Ectodermal cell (in vitro differentiated cells): ENCODE measurements around the gene UBE4A. TPM values are rescaled to one million over a fixed set of nuclear protein-coding genes. Genes with fewer than 3 reads are reported as not detected.

Experiments used
- H3K27ac ChIP-seq: 2 replicates; pipeline ENCODE4 v1.7.0; 2013; ENCODE audit warnings: mild to moderate bottlenecking, low read depth, low read length; ENCODE audit not compliant: insufficient read depth, poor library complexity, severe bottlenecking
- H3K27me3 ChIP-seq: 2 replicates; pipeline ENCODE4 v1.7.0; 2013; ENCODE audit warnings: mild to moderate bottlenecking, low read length; ENCODE audit not compliant: insufficient read depth, control insufficient read depth, poor library complexity, severe bottlenecking
- H3K36me3 ChIP-seq: one replicate; pipeline ENCODE4 v1.7.0; 2013; ENCODE audit warnings: low read length; ENCODE audit not compliant: control insufficient read depth, insufficient read depth
- H3K4me1 ChIP-seq: one replicate; pipeline ENCODE4 v1.7.0; 2013; ENCODE audit warnings: low read length; ENCODE audit not compliant: control insufficient read depth, insufficient read depth
- H3K4me3 ChIP-seq: 2 replicates; pipeline ENCODE4 v1.7.0; 2013; ENCODE audit warnings: low read depth, low read length, control low read depth; ENCODE audit not compliant: insufficient read depth
- H3K9me3 ChIP-seq: 2 replicates; pipeline ENCODE4 v1.7.0; 2013; ENCODE audit warnings: mild to moderate bottlenecking, low read length, moderate library complexity; ENCODE audit not compliant: control insufficient read depth
- WGBS, 2 experiments: methylation state at CpG; one replicate each; pipeline ENCODE4 v1.1.7; 2013; ENCODE audit warnings: missing lambda C conversion rate in 2 of 2; 5-methylcytosine and 5-hydroxymethylcytosine counted together
- polyA plus RNA-seq, 4 experiments: library from polyadenylated mRNA; stranded (reverse); fragments of 50-300 nt; gene quantifications; one replicate each; pipeline ENCODE4 v1.2.3, GENCODE V29; 2013

The UBE4A gene, protein sequence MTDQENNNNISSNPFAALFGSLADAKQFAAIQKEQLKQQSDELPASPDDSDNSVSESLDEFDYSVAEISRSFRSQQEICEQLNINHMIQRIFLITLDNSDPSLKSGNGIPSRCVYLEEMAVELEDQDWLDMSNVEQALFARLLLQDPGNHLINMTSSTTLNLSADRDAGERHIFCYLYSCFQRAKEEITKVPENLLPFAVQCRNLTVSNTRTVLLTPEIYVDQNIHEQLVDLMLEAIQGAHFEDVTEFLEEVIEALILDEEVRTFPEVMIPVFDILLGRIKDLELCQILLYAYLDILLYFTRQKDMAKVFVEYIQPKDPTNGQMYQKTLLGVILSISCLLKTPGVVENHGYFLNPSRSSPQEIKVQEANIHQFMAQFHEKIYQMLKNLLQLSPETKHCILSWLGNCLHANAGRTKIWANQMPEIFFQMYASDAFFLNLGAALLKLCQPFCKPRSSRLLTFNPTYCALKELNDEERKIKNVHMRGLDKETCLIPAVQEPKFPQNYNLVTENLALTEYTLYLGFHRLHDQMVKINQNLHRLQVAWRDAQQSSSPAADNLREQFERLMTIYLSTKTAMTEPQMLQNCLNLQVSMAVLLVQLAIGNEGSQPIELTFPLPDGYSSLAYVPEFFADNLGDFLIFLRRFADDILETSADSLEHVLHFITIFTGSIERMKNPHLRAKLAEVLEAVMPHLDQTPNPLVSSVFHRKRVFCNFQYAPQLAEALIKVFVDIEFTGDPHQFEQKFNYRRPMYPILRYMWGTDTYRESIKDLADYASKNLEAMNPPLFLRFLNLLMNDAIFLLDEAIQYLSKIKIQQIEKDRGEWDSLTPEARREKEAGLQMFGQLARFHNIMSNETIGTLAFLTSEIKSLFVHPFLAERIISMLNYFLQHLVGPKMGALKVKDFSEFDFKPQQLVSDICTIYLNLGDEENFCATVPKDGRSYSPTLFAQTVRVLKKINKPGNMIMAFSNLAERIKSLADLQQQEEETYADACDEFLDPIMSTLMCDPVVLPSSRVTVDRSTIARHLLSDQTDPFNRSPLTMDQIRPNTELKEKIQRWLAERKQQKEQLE
- 31.3 TPM for polyA plus RNA-seq (2013, experiment 1 of 4)
- polyA plus RNA-seq (2013, experiment 2 of 4): 35.5 TPM
- 24.7 TPM for polyA plus RNA-seq (2013, experiment 3 of 4)
- polyA plus RNA-seq (2013, experiment 4 of 4): 27.5 TPM

GRCh38 chr11:118359295-118359958 lies at the start of gene UBE4A:
Gene UBE4A (plus strand): TSS chr11:118359600. CDS start chr11:118365081, 5,481 bp downstream.
- H3K9me3 ChIP-seq: no peaks in the 10 kb centered on the region
- no peaks in the 10 kb centered on the region for H3K36me3 ChIP-seq
- peaks cover 18% of the 10 kb centered on the region for H3K27me3 ChIP-seq
- no peak within 1 kb of the TSS for H3K27ac ChIP-seq
- peaks cover 7% of the 10 kb centered on the region for H3K4me1 ChIP-seq
- peak within 1 kb of the TSS; percentile 96 for H3K4me3 ChIP-seq
- 10 to 11% methylated on average over 33 of the region's 33 CpGs for whole genome bisulfite sequencing, 2 experiments

GRCh38 chr11:118310271-118310670 lies 49.1 kb upstream of the UBE4A start:
- no peak overlapping the region for H3K4me3 ChIP-seq
- no peaks in the 10 kb centered on the region for H3K27me3 ChIP-seq
- no peaks in the 10 kb centered on the region for H3K9me3 ChIP-seq
- no peaks in the 10 kb centered on the region for H3K36me3 ChIP-seq
- H3K27ac ChIP-seq: no peak overlapping the region
- 95 to 97% methylated on average over 3 of the region's 3 CpGs for WGBS, 2 experiments
- peaks cover 6% of the 10 kb centered on the region for H3K4me1 ChIP-seq

- no peaks in the 10 kb centered on the region for H3K27me3 ChIP-seq
- no peak overlapping the region for H3K4me3 ChIP-seq
- H3K4me1 ChIP-seq: peaks cover 9% of the 10 kb centered on the region
- no peaks in the 10 kb centered on the region for H3K36me3 ChIP-seq
- no peak overlapping the region for H3K27ac ChIP-seq
- H3K9me3 ChIP-seq: no peaks in the 10 kb centered on the region
- WGBS, 2 experiments: 80 to 100% methylated on average over 1 to 2 of the region's 3 CpGs
These were observed 48.5 kb upstream of the UBE4A start for GRCh38 chr11:118310781-118311485.

- Histone ChIP-seq H3K36me3 (no peaks in the 10 kb centered on the region), H3K4me1 (peaks cover 15% of the 10 kb centered on the region), H3K4me3 (no peak overlapping the region), H3K27me3 (no peaks in the 10 kb centered on the region), H3K9me3 (no peaks in the 10 kb centered on the region), H3K27ac (no peak overlapping the region)
- 87 to 93% methylated on average over 3 to 4 of the region's 4 CpGs for whole genome bisulfite sequencing, 2 experiments
These were observed 47.9 kb upstream of the UBE4A start for GRCh38 chr11:118311518-118311917.

DNA sequence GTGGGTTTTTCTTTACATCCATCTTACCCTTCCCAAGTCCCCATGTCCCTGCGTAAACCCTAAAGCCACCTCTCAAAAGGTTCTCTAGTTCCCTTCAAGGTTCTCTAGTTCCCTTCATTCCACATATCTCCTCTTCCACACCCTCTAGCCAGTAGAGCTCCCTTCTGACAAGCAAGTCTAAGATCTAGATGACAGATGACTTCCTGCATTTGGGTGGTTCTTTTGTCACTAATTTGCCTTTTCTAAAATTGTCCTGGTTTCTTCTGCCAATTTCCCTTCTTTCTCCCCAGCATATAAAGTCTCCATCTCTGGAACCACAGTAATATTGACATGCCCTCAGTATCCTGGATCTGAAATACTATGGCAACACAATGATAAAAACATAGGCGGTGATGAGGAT lies 47.1 kb upstream of the UBE4A start:
- Histone ChIP-seq H3K27ac (no peak overlapping the region), H3K4me3 (no peak overlapping the region), H3K9me3 (no peaks in the 10 kb centered on the region), H3K4me1 (peaks cover 19% of the 10 kb centered on the region), H3K36me3 (no peaks in the 10 kb centered on the region), H3K27me3 (no peaks in the 10 kb centered on the region)
- WGBS, 2 experiments: 88 to 94% methylated on average over 2 of the region's 2 CpGs

GRCh38 chr11:118313242-118313641 lies 46.2 kb upstream of the UBE4A start:
- no peaks in the 10 kb centered on the region for H3K9me3 ChIP-seq
- no peaks in the 10 kb centered on the region for H3K27me3 ChIP-seq
- H3K4me3 ChIP-seq: no peak overlapping the region
- peaks cover 19% of the 10 kb centered on the region for H3K4me1 ChIP-seq
- no peaks in the 10 kb centered on the region for H3K36me3 ChIP-seq
- 86 to 94% methylated on average over 2 to 4 of the region's 4 CpGs for WGBS, 2 experiments
- no peak overlapping the region for H3K27ac ChIP-seq

DNA sequence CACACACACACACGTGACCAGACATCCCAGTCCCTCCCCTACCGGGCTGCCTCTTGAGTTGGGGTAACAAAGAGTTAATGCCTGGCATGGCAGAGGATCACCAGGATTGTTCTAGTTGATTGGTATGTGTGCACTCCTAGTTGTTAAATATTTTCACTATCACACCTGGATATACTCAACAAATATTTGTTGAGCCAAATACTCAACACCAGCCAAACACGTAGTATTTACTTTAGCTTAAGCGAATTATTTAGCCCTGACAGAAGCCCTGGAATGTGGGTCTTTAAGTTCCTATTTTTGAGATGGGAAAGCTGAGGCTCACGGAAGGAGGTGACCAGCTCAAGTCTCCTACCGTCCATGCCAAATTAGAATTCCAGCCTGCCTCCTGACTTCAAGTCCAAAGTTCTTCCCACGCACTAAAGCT lies 44.4 kb upstream of the UBE4A start:
- Histone ChIP-seq H3K4me1 (peaks cover 19% of the 10 kb centered on the region), H3K27me3 (no peaks in the 10 kb centered on the region), H3K9me3 (no peaks in the 10 kb centered on the region), H3K4me3 (no peak overlapping the region), H3K27ac (no peak overlapping the region), H3K36me3 (no peaks in the 10 kb centered on the region)
- WGBS, 2 experiments: 64 to 75% methylated on average over 5 to 7 of the region's 7 CpGs

- 94 to 96% methylated on average over 4 of the region's 4 CpGs for WGBS, 2 experiments
- Histone ChIP-seq H3K4me3 (no peak overlapping the region), H3K27me3 (no peaks in the 10 kb centered on the region), H3K9me3 (no peaks in the 10 kb centered on the region), H3K27ac (no peak overlapping the region), H3K36me3 (no peaks in the 10 kb centered on the region), H3K4me1 (peaks cover 19% of the 10 kb centered on the region)
These were observed 41.3 kb upstream of the UBE4A start for GRCh38 chr11:118318124-118318523.

DNA sequence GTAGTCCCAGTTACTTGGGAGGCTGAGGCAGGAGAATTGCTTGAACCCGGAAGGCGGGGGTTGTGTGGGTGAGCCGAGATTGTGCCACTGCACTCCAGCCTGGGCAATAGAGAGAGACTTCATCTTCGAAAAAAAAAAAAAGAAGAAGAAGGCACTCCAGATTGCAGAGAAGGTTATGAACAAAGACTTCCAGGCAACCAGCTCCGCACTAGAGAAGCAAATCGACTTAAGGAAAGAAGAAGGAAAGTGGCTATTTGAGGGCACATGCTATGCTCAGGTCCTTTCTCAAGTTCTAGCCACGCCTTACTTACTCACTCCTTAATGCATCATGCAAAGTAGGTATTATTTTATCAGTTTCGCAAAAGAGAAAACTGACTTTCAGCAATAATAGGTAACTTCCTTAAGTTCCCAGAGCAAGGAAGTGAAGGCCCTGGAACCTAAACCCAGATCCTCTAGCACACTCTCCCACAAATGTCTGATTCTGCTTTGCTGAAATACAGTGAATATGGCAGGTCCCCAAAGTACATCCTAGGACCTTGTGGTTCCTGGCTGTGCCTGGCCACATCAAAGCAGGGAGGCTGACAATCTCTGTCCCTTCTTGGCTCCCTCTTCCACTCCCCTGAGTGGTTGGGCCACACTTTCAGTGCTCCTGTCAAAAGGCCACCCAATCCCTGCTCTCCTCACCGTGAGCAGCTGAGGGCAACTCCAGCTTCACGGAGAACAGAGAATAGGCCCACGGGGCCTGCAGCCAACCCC lies 40.6 kb upstream of the UBE4A start:
- Histone ChIP-seq H3K27me3 (no peaks in the 10 kb centered on the region), H3K4me3 (no peak overlapping the region), H3K4me1 (peaks cover 18% of the 10 kb centered on the region), H3K9me3 (no peaks in the 10 kb centered on the region), H3K36me3 (no peaks in the 10 kb centered on the region), H3K27ac (no peak overlapping the region)
- WGBS, 2 experiments: 92 to 94% methylated on average over 11 of the region's 11 CpGs
